HG03196 (cell line): ENCODE results near the gene KCTD13.
"Not testable (repeated sequence)": the region's sequence is repeated elsewhere in the genome, so short reads cannot be mapped to it uniquely, and the experiment has no call there.

Experiments used
- ATAC-seq: cut with Tn5 transposase; IDR thresholded peaks from one replicate; pipeline ENCODE4 v1.9.1; 2021; ENCODE audit not compliant: unreplicated experiment

The KCTD13 gene

GRCh38 chr16:29908719-29909220 lies 17.3 kb downstream of the KCTD13 start:
- ATAC-seq: no peak

GRCh38 chr16:29907973-29908372 lies 18.1 kb downstream of the KCTD13 start:
- no peak for ATAC-seq

- ATAC-seq: no peak
Observed at GRCh38 chr16:29906520-29907244, 19.3 kb downstream of the KCTD13 start.

GRCh38 chr16:29905668-29906067 lies 20.4 kb downstream of the KCTD13 start:
- no peak for ATAC-seq

GRCh38 chr16:29904947-29905346 lies 21.1 kb downstream of the KCTD13 start:
- ATAC-seq: no peak

GRCh38 chr16:29903590-29903989 lies 22.4 kb downstream of the KCTD13 start:
- no peak for ATAC-seq

- ATAC-seq: no peak
Observed at GRCh38 chr16:29901607-29901945, 24.4 kb downstream of the KCTD13 start.

- ATAC-seq: no peak
Observed at GRCh38 chr16:29900888-29901606, 25.0 kb downstream of the KCTD13 start.

GRCh38 chr16:29900102-29900887 lies 25.7 kb downstream of the KCTD13 start, which contains the start of gene ASPHD1:
Gene ASPHD1, plus strand, starts transcription at chr16:29900488. Its CDS starts 484 bp downstream, at chr16:29900972.
- peak; percentile 49 for ATAC-seq

GRCh38 chr16:29899516-29900101 lies 26.4 kb downstream of the KCTD13 start, which contains the start of gene SEZ6L2:
Gene SEZ6L2, minus strand, starts transcription at chr16:29899550. Its CDS starts 531 bp downstream, at chr16:29899019.
- peak; percentile 54 for ATAC-seq

GRCh38 chr16:29898804-29899515 lies 27.1 kb downstream of the KCTD13 start:
- ATAC-seq: no peak

- no peak for ATAC-seq
Observed at GRCh38 chr16:29898135-29898803, 27.8 kb downstream of the KCTD13 start.

- ATAC-seq: no peak
Observed at GRCh38 chr16:29897333-29897732, 28.7 kb downstream of the KCTD13 start.

- no peak for ATAC-seq
Observed at GRCh38 chr16:29896841-29897240, 29.2 kb downstream of the KCTD13 start.

GRCh38 chr16:29894352-29894751 lies 31.7 kb downstream of the KCTD13 start:
- ATAC-seq: no peak

- no peak for ATAC-seq
Observed at GRCh38 chr16:29893553-29893952, 32.5 kb downstream of the KCTD13 start.

- ATAC-seq: no peak
Observed at GRCh38 chr16:29892458-29892813, 33.6 kb downstream of the KCTD13 start.

- no peak for ATAC-seq
Observed at GRCh38 chr16:29891525-29892457, 34.2 kb downstream of the KCTD13 start.

- not testable (repeated sequence) for ATAC-seq
Observed at GRCh38 chr16:29889372-29889771, 36.7 kb downstream of the KCTD13 start.
